Heart left ventricle (tissue), 13 donors: Measurements from ENCODE around the gene RNASE3.

Experiments
- POLR2A ChIP-seq, 2 donors: fragments of 450-650 bp; IDR thresholded peaks; one replicate each; pipeline ENCODE4 v1.6.1; 2017; ENCODE audit warnings: antibody characterized with exemption in 2 of 2, mild to moderate bottlenecking in 2 of 2, moderate library complexity in 2 of 2
- TF ChIP-seq, protein P1 (sequence below), 12 donors: fragments of 200-600 bp; sonication (generic) in 4 of 12; IDR thresholded peaks; one replicate each; pipeline versions ENCODE4 v1.5.0 to v1.8.0; 2018 to 2022; ENCODE audit warnings: antibody characterized with exemption in 12 of 12, mild to moderate bottlenecking in 5 of 12
- donor health status: ischemic (EF 13 %, LVEDD 7.1; RV severe dilation, severe dysfunction).
- donor health status: DM: no; HTN: yes; CAD: no.
- donor health status: DM: no; HTN: no; CAD: no.
- donor health status: ischemic (EF 25% LVEDD 6.9; RV normal size, moderate dysfunction).
- donor health status: ischemic (EF 25% LVEDD 5.7; RV mildly dilated, moderate dysfunction).
- donor health status: ischemic (EF 35%, LVEDD 5.7; RV mildly dilated, moderate dysfunction).
- donor health status: nonischemic (EF 11% LVEDD 7.7; RV severe dilation, severe dysfunction).
- donor health status: DM: yes; HTN: yes; CAD: no.
- donor health status: PGD.
- donor health status: ischemic (EF 29% LVEDD 5.4; RV normal size, mild dysfunction).
- donor health status: nonischemic (EF 23%, LVEDD 6.1; RV moderate dilation, normal function).

DNA sequence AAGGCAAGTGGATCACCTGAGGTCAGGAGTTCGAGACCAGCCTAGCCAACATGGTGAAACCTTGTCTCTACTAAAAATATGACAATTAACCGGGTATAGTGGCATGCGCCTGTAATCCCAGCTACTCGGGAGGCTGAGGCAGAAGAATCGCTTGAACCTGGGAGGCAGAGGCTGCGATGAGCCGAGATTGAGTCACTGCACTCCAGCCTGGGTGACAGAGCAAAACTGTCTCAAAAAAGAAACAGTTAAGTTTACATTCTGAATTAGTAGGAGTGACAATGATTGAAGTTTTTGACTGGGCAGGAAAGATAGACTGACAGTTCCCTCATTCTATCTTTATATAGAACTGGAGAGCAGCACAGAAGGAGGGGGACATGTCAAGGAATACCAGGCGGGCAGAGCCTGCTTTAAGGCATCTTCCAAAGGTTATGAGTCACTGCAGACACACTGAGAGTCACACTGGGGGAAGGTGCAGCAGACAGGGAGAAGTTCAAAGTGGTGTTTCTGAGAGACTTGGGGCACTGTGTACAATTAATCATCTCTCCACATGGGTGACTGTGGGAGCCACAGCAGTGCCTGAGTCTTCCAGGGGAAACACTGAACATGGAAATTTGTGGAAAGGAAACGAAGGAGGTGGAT, 42.8 kb upstream of the RNASE3 start:
- TF ChIP-seq, protein P1, sequence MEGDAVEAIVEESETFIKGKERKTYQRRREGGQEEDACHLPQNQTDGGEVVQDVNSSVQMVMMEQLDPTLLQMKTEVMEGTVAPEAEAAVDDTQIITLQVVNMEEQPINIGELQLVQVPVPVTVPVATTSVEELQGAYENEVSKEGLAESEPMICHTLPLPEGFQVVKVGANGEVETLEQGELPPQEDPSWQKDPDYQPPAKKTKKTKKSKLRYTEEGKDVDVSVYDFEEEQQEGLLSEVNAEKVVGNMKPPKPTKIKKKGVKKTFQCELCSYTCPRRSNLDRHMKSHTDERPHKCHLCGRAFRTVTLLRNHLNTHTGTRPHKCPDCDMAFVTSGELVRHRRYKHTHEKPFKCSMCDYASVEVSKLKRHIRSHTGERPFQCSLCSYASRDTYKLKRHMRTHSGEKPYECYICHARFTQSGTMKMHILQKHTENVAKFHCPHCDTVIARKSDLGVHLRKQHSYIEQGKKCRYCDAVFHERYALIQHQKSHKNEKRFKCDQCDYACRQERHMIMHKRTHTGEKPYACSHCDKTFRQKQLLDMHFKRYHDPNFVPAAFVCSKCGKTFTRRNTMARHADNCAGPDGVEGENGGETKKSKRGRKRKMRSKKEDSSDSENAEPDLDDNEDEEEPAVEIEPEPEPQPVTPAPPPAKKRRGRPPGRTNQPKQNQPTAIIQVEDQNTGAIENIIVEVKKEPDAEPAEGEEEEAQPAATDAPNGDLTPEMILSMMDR (IDR thresholded peaks at IDR 0.05), result no peak
- TF ChIP-seq POLR2A (IDR thresholded peaks at IDR 0.05), result no peak
